Pulmonary artery endothelial cell (primary cell): Measurements from ENCODE around the gene GPR15LG. TPM values are rescaled to one million over a fixed set of nuclear protein-coding genes. Genes with fewer than 3 reads are reported as not detected.
"Not testable (repeated sequence)": the region's sequence is repeated elsewhere in the genome, so short reads cannot be mapped to it uniquely, and the experiment has no call there.

Source experiments
- DNase-seq: peaks from one replicate; pipeline ENCODE4 v3.0.0-alpha.2; 2011; ENCODE audit warnings: low read depth, low spot score
- total RNA-seq: library from RNA; depleted of rRNA; stranded (reverse); fragments of >200 nt; gene quantifications from 2 replicates; pipeline ENCODE4 v1.2.3, GENCODE V29; 2014

GPR15LG gene
- total RNA-seq: not detected in 2 replicates

- DNase-seq: no peak
Observed at GRCh38 chr10:84173501-84173929, at the start of gene GPR15LG. Gene GPR15LG, plus strand, starts transcription at chr10:84173801. Its CDS starts 51 bp downstream, at chr10:84173852.

- not testable (repeated sequence) for DNase-seq
Observed at GRCh38 chr10:84125910-84126784, 47.5 kb upstream of the GPR15LG start.

GRCh38 chr10:84126785-84127167, 46.8 kb upstream of the GPR15LG start:
- no peak for DNase-seq

GRCh38 chr10:84135836-84136235, 37.8 kb upstream of the GPR15LG start:
- no peak for DNase-seq

GRCh38 chr10:84137811-84138210, 35.8 kb upstream of the GPR15LG start:
- DNase-seq: no peak

GRCh38 chr10:84138478-84139125, 35.0 kb upstream of the GPR15LG start:
- DNase-seq: no peak

- DNase-seq: peak; percentile 96
Observed at GRCh38 chr10:84139126-84140035, 34.2 kb upstream of the GPR15LG start, which contains the start of gene GHITM. Gene GHITM, plus strand, starts transcription at chr10:84139509. Its CDS starts 1,992 bp downstream, at chr10:84141501.

GRCh38 chr10:84140036-84140379, 33.6 kb upstream of the GPR15LG start:
- DNase-seq: no peak

GRCh38 chr10:84147347-84147746, 26.3 kb upstream of the GPR15LG start:
- DNase-seq: no peak

GRCh38 chr10:84148006-84148597, 25.5 kb upstream of the GPR15LG start:
- not testable (repeated sequence) for DNase-seq

GRCh38 chr10:84149854-84150253, 23.7 kb upstream of the GPR15LG start:
- DNase-seq: no peak

- DNase-seq: no peak
Observed at GRCh38 chr10:84152769-84153168, 20.8 kb upstream of the GPR15LG start.

- no peak for DNase-seq
Observed at GRCh38 chr10:84155521-84155920, 18.1 kb upstream of the GPR15LG start.

- DNase-seq: no peak
Observed at GRCh38 chr10:84156009-84156408, 17.6 kb upstream of the GPR15LG start.

- no peak for DNase-seq
Observed at GRCh38 chr10:84156768-84157167, 16.8 kb upstream of the GPR15LG start.

GRCh38 chr10:84158061-84158460, 15.5 kb upstream of the GPR15LG start:
- no peak for DNase-seq

GRCh38 chr10:84158550-84158949, 15.1 kb upstream of the GPR15LG start:
- DNase-seq: no peak

GRCh38 chr10:84159076-84159685, 14.4 kb upstream of the GPR15LG start:
- DNase-seq: no peak

- DNase-seq: no peak
Observed at GRCh38 chr10:84160663-84161362, 12.8 kb upstream of the GPR15LG start.

- no peak for DNase-seq
Observed at GRCh38 chr10:84163996-84164395, 9.6 kb upstream of the GPR15LG start.
